Fibroblast of villous mesenchyme (primary cell): ENCODE measurements around the gene CAPN8. TPM values are rescaled to one million over a fixed set of nuclear protein-coding genes. Genes with fewer than 3 reads are reported as not detected.

Source experiments
- DNase-seq: peaks from one replicate; pipeline ENCODE4 v3.0.0-alpha.2; 2010; ENCODE audit warnings: low read depth
- H3K4me3 ChIP-seq: 2 replicates; pipeline ENCODE4 v1.5.1; 2011; ENCODE audit warnings: low read depth, mild to moderate bottlenecking, low read length
- CTCF ChIP-seq: IDR thresholded peaks from 2 replicates; pipeline ENCODE4 v1.5.1; 2012; ENCODE audit warnings: low read depth, mild to moderate bottlenecking, low read length; ENCODE audit not compliant: insufficient read depth
- total RNA-seq: library from RNA; depleted of rRNA; stranded (reverse); fragments of >200 nt; gene quantifications from 2 replicates; pipeline ENCODE4 v1.2.3, GENCODE V29; 2012

CAPN8 gene
- total RNA-seq, 1 donor = not detected

GRCh38 chr1:223618680-223619079 lies 46.8 kb downstream of the CAPN8 start:
- H3K4me3 ChIP-seq = no peak overlapping the region
- DNase-seq = no peak
- no peak for TF ChIP-seq CTCF

GRCh38 chr1:223617323-223618070 lies 48.0 kb downstream of the CAPN8 start:
- DNase-seq = no peak
- no peak for TF ChIP-seq CTCF
- no peak overlapping the region for H3K4me3 ChIP-seq

- no peak for DNase-seq
- no peak overlapping the region for H3K4me3 ChIP-seq
- TF ChIP-seq CTCF = no peak
Observed at GRCh38 chr1:223616586-223616985, 48.9 kb downstream of the CAPN8 start.

- DNase-seq = no peak
- no peak overlapping the region for H3K4me3 ChIP-seq
- TF ChIP-seq CTCF = no peak
Observed at GRCh38 chr1:223611936-223612335, 53.6 kb downstream of the CAPN8 start.

- DNase-seq = no peak
- TF ChIP-seq CTCF = no peak
- no peak overlapping the region for H3K4me3 ChIP-seq
Observed at GRCh38 chr1:223609977-223610376, 55.5 kb downstream of the CAPN8 start.

GRCh38 chr1:223609066-223609465 lies 56.4 kb downstream of the CAPN8 start:
- DNase-seq = no peak
- H3K4me3 ChIP-seq = no peak overlapping the region
- TF ChIP-seq CTCF = no peak

GRCh38 chr1:223558512-223558911 lies 107.0 kb downstream of the CAPN8 start:
- DNase-seq = no peak
- TF ChIP-seq CTCF = no peak
- H3K4me3 ChIP-seq = no peak overlapping the region
